GM19035 (cell line): ENCODE results near the gene TBC1D24.

Source experiments
- ATAC-seq: cut with Tn5 transposase; IDR thresholded peaks from one replicate; pipeline ENCODE4 v1.9.1; 2021; ENCODE audit not compliant: unreplicated experiment

Gene TBC1D24

GRCh38 chr16:2497695-2498484 is 23.0 kb downstream of the TBC1D24 start:
- no peak for ATAC-seq

DNA sequence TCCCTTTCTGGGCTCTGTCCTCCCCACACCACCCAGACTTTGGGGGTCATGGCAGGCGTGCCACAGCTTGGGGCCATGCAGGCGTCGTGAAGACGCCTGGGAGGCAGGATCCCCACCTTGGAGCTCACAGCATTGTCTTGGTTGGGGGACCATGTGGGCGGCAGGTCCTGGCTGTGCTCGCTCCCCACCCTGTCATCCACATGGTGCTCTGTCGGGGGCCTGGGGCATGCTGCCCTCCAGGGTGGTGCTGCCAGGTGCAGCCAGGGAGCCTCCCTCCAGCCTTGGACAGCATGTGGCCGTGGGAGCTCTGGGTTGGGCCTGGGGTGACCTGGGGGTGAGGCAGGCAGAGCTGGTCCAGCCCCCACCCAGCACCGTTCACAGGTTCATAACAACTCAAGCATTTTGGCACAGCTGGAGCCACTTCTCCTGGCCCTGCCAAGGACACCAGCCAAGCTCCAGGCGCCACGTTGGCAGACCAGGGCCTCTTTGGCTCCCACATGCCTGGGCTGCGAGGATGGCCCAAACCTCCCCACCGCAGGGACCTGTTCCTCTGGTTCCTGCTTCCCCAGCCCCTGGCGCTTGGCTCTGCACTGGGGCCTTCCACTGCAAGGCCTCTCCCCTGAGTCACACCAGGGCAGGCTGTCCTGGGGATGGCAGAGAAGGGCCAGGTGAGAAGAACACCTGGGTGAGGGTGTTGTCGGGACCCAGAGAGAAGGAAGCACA is 23.8 kb downstream of the TBC1D24 start:
- no peak for ATAC-seq

DNA sequence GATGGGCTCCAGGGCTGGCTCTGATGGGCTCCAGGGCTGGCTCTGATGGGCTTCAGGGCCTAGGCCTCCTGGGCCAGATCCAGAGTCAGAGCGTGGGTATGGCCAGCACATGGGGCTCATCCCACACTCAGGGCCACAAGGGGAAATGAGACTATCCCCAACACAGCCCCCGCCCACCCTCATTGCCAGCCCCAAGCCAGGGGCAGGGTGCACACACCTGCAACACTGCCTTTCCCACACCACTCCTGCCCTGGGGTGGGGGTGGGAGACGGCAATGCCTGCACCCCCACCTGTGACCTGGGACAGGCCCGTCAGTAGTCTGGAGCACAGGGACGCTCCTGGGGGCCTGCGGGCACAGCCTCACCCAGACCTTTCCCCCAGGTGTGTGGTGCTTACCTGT is 24.5 kb downstream of the TBC1D24 start:
- ATAC-seq, result no peak

- no peak for ATAC-seq
Observed at GRCh38 chr16:2499890-2500429, 25.0 kb downstream of the TBC1D24 start.

GRCh38 chr16:2500430-2500917 is 25.5 kb downstream of the TBC1D24 start:
- no peak for ATAC-seq

GRCh38 chr16:2500918-2501750 is 26.2 kb downstream of the TBC1D24 start:
- no peak for ATAC-seq

DNA sequence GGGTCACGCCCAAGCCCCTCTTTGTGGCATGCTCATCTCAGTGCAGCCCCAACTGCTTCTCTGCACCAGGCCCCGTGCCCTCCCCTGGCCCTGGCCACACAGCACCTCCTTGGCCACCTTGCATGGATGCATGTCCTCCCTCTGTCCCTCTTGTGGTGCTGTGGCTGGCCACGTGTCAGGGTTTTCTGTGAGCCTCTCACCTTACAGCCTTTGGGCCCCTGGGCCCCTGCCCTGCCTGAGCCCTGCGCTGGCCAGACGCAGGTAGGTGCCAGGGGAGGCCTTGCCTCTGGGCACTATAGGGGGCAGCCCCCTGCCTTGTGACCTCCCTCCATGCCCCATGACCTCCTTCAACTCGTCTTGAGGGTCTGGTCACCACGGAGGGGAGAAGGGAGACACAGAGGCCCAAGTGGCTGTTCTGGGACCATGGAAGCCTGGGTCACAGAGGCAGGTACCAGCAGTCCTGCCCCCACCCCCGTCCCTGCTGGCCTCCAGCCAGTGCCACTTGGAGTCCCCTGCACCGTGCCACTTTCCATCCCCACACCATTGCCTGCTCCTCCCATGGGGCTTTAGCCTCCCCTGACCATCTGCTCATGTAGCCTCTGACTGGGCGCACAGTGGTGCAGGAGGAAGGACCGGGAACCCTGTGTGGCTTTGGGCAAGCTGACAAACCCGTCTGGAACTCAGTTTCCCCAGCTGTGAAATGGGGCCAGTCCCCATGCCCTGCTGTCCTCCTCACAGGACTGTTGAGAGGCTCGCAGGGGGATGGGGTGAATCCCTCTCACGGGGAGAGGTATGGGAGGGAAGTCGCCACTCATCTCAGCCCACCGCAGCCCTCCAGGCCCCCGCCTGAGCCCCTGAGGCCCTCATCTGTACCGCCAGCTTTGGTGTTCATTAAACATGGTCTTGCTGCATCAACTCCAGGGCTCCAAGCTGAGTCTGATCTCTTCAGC is 27.3 kb downstream of the TBC1D24 start:
- no peak for ATAC-seq

GRCh38 chr16:2505695-2506094 is 30.8 kb downstream of the TBC1D24 start:
- ATAC-seq, result no peak

DNA sequence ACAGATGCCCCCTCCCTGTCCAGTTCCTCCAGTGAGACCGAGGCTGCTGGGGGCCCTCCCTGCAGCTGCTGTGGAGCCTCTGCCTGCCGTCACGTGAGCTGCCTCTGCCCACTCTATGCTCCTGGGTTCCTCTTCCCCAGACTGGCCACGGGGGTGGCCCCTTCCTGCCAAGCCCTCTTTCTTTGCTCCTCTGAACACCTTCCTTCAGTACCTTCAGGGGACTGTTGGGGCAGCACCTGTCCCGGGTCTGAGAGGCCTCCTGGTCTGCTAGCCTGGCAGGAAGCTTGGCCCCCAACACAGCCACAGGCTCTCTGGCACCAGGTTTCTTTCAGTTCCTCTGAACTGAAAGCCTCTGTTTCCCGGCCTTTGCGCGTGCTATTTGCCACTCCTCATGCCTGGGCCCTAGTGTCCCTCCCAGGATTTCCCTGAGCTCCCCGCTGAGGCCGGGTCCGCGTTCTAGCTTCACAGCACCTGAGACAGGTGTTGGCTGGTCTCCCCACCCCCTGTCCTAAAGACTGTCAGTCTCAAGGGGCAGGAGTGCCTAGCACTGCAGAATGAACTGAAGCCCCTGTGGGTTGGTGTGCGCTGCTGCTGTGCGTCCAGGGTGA is 32.2 kb downstream of the TBC1D24 start:
- ATAC-seq, result peak; percentile 54

DNA sequence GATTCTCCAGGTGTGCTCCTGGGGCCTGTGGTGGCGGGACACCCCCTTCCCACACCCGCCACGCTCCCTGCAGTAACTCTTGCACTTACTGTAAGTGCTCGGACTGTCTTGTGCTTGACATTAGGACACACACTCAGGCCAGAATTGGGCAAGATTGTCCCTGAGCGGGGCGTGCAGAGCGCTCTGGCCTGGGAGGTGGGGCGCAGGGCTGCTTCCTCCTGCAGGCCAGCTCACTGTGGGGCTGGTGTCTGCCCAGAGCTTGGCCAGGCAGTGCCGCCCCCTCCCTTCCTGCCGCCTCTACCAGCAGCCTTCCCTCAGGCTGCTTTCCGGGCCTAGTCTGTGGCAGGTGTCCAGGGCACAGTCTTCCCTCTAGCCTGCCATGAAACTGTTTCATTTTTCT is 32.7 kb downstream of the TBC1D24 start:
- ATAC-seq, result peak; percentile 17

DNA sequence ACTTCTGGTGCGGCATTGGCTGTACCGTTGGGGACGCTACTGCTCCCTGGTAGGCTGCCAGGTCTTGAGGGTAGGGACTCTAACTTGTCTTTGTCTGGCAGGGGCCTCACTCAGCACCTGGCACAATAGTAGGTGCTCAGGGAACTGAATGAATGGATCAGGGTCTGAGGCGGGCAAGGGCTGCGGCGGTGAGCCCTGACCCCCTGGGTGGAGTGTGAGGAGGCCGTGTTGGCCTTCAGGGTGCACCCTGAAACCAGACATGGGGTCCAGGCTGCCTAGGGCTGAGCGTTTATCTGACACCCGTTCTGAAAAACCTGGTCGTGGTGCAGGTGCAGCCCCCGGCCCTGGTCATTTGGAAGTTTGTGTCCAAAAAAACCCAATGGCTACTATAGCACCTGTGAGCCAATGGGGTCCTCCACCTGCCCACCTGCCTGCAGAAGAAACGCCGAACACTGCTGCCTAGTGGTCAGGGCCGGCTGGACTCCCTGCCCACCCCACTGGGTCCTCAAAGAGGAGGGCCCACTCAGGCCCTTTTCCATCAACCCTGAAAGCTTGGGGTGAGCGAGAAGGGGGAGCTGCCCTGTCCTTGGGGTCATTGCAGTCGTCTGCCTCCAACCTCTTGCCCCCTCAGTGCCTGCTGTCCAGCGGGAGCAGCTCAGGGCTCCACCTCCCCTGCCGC is 33.9 kb downstream of the TBC1D24 start:
- no peak for ATAC-seq

DNA sequence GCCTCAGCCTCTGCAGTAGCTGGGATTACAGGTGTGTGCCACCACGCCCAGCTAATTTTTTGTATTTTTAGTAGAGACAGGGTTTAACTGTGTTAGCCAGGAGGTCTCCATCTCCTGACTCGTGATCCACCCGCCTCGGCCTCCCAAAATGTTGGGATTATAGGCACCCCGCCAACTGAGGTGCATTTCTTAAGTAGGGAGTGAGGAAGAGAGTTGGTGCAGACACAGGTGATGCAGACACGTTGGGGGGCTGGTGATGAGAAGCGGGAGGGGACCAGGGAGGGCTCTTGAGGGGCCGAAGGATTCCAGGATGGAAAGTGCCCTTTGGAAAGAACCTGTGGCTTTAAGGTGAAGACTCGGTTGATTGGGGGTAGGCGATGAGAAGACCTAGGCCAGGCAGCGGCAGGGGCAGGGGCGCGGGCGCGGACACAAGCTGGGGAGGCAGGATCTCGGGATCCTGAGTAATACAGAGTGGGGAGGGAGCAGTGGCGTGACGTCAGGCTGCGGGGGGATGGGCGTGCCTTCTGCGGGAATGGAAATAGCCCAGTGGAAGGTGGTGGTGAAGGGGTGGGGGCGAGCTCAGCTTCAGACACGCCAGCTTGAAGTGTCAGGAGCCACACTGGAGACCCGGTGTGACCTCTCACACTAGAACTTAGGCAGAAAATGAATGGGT is 36.3 kb downstream of the TBC1D24 start:
- no peak for ATAC-seq

DNA sequence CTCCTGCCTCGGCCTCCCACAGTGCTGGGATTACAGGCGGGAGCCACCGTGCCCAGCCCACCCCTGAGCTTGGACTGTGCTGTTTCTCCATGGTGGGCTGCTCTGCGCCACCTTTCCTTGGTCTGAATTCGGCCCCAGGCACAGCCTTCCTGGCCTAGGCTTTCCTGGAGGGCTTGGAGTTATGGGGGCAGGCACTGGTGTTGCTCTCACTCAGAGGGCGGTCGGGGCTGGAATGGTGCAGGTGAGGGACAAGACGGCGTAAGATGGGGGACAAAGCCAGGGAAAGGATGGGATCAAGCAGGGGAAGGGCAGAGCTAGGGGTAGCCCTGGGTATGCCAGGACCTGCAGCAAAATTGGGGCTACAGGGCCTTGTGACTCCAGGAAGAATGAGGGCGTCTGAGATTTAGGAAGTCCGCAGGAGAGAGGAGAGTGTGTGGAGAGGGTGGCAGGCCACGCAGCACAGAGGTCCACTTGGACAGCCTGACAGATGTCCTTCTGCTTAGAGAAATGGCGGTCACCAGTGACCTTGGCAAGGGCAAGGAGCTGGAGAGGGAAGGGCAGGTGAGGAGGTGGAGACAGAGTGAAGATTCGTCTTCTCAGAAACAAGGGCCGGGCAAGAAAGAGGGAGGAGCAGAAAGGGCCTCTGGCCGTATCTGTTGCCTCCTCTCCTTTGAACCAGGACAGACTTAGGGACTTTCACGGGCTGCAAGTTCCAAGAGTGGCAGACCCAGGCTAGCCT is 37.2 kb downstream of the TBC1D24 start:
- no peak for ATAC-seq

GRCh38 chr16:2512735-2513404 is 37.9 kb downstream of the TBC1D24 start:
- no peak for ATAC-seq

DNA sequence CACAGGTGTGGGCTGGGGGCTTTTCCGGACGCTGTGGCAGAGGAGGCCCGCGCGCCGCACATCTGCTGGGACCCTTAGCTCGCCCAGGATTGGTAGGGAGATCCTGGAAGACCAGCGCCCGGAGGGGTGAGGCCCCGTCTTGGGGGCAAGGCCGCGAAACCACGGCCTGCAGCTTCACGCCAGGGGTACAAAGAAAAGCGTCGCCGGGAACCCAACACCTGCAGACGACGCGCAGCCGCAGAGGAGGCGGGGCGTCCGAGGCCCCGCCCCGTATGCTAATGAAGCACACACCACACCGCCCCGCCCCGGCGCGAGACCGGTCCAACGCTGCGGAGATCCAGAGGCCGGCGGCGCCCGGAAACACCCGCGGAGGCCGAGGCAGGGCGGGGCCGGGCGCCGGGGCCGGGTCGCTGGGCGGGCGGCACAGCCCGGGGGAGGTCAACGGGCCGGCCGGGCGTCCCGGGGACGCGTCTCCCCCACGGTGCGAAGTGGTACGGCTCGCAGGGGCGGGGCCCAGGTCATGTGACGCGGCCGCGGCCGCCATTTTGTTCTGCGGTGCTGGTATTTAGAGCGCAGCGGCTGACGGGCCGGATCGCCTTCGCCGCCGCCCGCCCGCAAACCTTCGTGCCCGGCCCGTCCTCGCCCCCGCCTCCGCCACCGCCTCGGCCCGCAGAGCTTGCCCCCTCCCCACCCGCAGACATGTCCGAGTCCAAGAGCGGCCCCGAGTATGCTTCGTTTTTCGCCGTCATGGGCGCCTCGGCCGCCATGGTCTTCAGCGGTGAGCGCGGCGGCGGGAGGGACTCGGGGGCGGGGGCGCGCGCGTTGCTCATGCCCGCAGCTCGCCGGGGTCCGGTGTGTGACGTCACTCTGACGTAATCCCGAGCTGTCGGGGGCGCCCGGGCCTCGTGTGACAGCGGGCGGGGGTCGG is 38.7 kb downstream of the TBC1D24 start, which contains the start of gene ATP6V0C:
Gene ATP6V0C, plus strand, starts transcription at position 548 of the 928 bp plus-strand sequence. Its CDS starts 152 bp downstream, at position 700.
- peak; percentile 71 for ATAC-seq
